B cell (primary cell): ENCODE results near the gene MAP7D2.

Source experiments
- EZH2 ChIP-seq: IDR thresholded peaks from 2 replicates; pipeline ENCODE4 v1.6.1; 2012; ENCODE audit warnings: borderline replicate concordance, low read depth, mild to moderate bottlenecking, moderate library complexity, low read length; ENCODE audit not compliant: insufficient read depth, poor library complexity, severe bottlenecking
- TF ChIP-seq, protein P1 (sequence below): fragments of 200-600 bp; IDR thresholded peaks from one replicate; pipeline ENCODE4 v1.8.0; 2022; ENCODE audit warnings: antibody characterized with exemption, mild to moderate bottlenecking

DNA sequence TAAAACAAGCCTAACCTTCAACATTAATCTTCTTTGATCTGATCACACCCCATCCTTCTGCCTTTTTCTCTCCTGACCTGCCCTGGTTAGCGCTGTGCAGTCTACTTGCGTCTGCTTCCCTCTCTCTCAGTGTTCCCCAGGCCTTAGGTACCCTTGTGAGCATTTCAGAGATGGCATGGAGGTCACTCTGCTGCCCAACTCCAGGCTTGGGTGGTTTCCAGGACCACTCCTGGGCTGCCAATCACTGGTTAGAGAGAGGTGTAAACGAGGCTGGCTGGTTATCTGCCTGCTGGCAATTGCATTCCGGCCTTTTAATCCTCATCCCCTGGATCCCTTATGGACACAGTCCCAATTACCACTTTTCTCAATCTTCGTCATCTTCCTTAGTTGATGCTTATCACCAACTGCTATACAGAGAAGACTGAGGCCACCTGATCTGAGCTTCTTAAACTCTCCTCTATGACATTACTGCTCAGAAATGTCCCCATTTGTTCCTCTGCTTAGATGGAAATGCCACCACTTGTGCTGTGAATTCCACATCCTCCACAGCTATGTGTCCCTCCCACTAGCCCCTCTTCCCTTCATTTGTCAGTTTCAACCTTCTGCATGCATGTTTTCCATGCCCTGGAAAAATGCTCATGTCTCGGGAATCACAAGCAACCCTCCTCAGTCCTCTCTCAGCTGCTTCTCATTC, 96.9 kb downstream of the MAP7D2 start:
- TF ChIP-seq, protein P1, sequence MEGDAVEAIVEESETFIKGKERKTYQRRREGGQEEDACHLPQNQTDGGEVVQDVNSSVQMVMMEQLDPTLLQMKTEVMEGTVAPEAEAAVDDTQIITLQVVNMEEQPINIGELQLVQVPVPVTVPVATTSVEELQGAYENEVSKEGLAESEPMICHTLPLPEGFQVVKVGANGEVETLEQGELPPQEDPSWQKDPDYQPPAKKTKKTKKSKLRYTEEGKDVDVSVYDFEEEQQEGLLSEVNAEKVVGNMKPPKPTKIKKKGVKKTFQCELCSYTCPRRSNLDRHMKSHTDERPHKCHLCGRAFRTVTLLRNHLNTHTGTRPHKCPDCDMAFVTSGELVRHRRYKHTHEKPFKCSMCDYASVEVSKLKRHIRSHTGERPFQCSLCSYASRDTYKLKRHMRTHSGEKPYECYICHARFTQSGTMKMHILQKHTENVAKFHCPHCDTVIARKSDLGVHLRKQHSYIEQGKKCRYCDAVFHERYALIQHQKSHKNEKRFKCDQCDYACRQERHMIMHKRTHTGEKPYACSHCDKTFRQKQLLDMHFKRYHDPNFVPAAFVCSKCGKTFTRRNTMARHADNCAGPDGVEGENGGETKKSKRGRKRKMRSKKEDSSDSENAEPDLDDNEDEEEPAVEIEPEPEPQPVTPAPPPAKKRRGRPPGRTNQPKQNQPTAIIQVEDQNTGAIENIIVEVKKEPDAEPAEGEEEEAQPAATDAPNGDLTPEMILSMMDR = no peak
- no peak for TF ChIP-seq EZH2
